ENCODE data around the gene SLC6A11.

DNA sequence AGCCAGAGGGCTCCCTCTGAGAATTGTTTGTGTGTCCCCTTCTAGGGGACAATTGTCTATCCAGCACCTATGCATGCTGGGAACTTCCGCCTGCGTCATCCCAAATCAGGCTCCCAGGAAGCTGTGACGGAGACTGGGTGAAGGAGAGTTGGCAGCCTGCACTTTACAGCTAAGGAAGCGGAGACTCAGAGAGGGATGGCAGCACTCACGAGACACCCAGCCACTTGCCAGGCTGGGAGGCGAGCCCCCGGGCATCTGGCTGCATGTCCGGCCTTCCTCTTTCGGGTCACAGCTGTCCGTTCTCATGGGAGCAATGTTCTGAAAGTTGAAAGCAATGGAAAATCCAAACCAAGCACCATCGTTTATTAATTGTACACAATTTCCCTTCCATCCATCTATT is 45.5 kb upstream of the SLC6A11 start:
- no peak for TF ChIP-seq CTCF (conservative IDR thresholded peaks at IDR 0.05)
- TF ChIP-seq EZH2 (IDR thresholded peaks at IDR 0.05; ENCODE audit: low read depth): no peak
